Activated CD8-positive, alpha-beta memory T cell treated with anti-CD3 and anti-CD28 coated beads, Interleukin-2, amount 50 U/mL, for 24 hours (primary cell): ENCODE measurements around the gene SLC7A11.
A peak's percentile ranks its signal among the peaks of the same experiment; 100 is the strongest.

ENCODE experiments used
- DNase-seq: peaks from one replicate; pipeline ENCODE4 v3.0.0-alpha.2; 2020; ENCODE audit errors: extremely low read depth

SLC7A11 gene

DNA sequence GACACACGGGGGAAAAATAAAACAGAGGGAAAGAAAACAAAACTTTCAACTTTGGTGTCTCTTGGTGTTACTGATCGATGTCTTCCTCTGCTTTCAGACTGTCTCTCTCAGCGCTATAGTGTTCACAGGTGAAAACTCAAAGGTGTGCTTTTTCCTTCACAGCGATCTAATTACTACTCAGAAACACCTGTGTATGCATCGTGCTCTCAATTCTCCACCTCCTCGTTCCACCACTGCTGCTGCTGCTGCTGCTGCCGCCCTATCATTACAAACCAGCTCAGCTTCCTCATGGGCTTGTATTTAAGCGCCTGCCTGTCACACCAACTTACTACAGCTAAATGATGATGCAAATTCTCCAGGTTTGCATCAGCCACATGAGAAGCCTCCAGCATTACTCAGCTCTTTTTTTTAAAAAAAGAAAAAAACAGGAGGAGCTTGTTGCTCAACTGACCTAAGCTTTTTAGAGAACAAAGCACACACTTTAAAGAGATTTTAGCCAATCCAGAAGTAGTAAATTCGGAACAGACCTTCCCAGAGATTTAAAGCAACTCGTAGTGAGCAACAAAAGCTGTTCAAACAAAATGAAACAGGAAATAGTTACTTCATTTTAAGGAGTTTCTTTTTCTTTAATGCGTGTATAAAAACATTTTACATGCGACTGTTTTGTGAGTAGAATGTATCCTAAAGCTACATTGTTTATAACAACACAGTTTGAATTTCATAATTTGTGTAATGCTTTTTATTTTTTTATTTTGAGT, at the start of gene SLC7A11:
Gene SLC7A11, minus strand, starts transcription at position 274 of the 758 bp plus-strand sequence. CDS start 280 bp downstream, outside the sequence.
- DNase-seq, result peak; percentile 6

DNA sequence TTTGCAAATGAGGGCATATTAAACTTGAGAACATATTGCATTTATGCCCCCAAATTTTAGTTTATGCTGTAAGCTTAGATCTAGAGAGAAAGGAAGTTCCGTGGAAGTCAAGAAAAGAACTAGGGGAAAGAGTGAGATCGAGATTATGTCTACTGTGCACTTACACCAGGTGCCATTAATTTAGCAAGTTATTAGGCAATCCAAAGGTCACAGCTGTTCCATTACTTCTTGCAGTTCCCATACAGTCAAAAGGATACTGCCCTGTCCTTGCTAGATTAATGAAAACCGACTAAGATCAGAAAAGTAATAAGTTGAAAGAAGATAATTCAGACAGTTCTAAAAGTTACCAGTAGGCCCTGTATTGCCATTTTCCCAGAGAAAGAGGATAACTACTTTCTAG, 49.3 kb upstream of the SLC7A11 start:
- DNase-seq, result no peak

DNA sequence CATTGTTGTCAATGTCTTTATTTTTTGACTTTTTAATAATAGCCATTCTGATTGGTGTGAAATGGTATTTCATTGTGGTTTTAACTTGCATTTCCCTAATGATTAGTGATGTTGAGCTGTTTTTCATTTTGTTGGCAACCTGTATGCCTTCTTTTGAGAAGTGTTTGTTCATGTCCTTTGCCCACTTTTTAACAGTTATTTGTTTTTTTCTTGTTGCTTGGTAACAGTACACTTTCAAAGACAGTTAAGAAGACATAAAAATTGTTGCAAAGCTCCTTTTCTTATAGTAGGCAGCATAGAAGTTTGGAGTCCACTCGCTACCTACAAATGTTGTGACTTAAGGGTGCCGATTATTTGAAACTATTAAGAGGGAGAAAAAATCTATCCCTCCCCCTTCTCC, 48.7 kb upstream of the SLC7A11 start:
- DNase-seq, result no peak

DNA sequence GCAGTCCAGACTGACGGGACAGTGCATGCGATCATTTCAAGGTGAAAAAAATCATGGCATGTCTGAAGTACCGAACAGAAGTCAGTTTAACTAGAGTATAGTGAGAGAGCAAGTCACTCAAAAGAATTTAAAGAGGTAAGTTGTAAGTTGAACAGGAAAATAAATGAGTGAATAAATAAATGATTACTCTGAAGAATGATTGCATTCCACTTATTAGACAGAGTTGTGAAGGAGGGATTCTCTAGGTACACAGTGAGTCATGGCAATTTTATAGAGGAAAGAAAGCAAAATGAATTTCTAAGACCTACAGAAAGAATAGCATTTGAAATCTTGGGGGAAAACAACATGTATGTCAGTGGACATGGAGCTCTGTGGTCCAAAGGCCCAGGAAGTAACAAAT, 37.1 kb upstream of the SLC7A11 start:
- no peak for DNase-seq

DNA sequence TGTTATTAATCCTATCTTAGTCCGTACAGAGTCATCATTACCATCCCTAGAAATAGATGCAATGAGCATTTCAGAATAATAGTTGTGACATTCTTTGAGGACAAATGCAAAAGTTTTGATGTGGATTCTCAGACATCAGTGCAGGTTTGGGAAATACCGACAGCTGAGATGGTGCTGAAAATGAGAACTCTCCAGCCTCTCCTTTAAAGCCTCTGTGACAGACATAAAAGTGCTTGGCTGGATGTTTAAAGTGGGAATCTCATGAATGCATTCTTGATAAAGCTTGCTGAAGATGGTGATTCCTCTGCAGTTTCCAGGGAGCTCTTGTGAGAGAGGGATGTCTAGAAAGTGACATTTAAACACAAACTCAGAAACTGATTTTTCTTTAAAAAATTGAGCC, 35.0 kb upstream of the SLC7A11 start:
- DNase-seq, result no peak

DNA sequence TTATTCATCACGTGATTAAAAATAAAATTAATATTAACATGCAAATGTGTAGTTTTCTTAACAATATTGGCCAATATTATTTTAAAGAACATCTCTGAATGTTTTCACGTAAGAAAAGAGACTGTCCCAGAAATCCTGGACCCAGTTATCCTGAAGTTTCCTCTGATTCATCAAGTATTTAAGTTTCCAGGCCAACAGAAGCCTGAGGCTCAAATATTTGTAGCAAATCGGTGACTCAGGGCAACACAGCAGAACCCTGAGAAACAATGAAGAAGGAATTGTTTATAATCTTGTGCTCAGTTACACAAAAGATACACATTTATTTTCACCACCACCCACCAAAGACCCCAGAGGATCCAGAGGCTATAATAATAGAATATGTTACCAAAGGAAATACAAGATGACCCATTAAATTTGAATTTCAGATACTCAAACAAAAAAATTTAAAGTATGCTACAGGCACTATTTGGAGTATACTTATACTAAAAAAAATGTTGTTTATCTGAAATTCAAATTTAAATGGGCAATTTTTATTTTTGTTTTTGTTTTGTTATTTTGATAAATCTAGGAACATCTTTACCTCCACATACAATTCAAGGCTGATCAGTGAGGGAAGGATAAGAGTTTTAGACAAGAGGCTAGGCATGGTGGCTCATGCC, 33.9 kb upstream of the SLC7A11 start:
- DNase-seq, result no peak

DNA sequence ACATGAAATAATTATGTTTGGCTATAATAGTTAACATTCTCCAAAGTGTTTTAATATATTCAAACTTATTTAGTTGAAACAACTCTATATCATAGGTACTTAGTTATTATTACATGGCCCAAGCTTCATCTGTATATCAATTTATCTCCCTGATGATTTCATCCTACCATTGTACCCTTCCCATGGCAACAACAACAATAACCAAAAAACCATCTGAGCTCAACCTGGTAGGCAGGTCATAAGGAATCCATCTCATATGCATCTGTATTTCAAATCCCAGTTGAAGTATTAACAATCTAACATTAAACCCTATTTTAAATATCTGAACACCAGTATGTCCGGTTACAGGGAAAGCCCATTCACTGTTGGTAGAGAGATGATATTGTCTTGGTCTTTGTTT, 33.1 kb upstream of the SLC7A11 start:
- DNase-seq, result no peak

DNA sequence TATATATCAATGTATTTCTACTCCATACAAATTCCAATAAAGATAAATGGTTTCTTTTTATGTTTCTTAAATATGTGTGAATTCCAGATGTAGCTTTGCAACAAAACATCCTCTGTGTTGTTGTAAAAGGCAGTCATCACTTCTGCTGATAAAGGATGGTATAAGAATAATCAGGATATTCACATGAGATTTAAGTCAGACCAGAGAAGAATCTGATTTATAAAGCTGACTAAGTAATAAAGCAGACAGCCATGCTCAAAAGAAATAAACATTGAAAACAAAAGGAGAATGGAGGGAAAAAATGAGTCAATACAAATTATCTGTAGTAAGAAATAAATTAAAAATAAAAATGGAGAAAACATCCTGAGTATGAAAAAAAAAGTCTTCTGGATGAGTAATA, 27.0 kb upstream of the SLC7A11 start:
- no peak for DNase-seq

DNA sequence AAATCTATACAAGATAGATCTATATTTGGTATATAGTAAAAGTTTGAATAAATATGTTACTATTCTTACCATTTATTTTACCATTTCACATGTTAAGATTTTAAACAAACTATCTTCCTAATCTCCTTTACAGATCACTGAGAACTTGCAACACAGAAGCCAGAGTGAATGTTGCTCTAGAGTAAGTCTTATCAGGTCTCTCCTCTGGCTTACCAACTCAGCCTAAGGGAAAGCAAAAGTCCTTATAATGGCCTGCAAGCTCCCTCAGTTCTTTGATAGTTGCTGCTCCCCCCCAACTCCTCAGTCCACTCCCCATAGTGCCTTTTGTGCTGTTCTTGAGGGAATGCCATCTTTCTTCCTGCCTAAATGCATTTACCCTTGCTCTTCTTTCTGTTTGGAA, 25.7 kb upstream of the SLC7A11 start:
- DNase-seq, result no peak

DNA sequence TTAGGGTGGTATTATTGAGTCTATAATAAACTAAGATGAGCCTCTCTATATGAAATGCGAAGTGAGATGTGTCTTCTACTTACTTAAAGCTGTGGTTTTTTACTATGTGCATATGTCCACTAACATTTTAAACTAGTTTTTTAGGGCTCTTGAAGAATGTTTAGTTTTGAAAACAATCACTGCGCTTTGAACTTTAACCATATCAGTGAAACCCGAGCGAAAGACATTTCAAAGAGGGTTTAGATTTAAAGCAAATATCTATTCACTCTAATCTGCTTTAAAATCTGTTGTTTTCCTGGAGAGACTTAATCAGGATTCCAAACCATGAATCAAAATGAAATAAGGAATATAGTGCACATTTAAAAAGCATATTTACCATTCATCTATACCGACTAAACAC, 24.8 kb upstream of the SLC7A11 start:
- no peak for DNase-seq

DNA sequence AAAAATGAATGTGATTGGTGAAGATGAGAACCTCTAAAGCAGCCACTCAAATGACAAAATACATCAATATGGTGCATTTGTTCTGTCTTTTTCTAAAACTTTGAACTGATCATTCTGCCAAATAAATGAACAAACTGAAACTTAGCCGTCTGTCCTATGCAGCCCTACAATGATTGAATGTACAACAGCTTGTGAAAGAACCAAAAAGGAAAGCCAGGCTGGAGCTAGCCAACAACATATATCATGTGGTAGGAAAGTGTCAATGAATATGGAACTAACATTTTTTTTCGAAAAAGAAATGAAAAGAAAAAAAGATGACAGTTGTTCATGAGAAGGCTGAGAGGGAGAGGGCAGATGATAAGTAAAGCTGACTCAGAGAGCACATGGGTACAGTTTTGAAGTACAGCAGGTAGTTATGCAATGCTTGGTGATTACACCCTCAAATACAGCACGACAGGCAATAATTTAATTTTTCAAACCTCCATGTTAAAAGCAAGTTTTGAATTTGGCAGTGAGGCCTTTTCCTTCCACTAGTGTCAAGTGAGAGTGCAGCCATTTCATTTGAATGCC, 21.2 kb upstream of the SLC7A11 start:
- no peak for DNase-seq

DNA sequence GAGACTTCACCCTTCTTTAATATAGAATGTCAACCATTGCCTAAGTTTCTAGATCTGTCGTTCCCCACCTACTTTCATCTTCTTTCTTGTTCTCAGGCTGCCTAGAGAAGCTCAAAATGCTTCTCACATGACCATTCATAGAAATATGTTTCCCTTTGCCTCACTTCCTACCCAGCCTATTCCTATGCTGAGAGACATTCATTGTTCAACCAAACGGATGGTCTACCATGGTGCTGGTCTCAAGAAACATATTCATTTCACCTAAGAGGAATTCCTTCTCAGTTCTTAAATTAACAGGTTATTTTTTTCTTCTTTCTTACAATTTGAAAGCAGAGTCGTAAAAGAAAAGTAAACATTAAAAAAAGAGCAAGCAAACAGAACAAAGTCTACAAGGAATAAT, 20.3 kb upstream of the SLC7A11 start:
- DNase-seq, result no peak

DNA sequence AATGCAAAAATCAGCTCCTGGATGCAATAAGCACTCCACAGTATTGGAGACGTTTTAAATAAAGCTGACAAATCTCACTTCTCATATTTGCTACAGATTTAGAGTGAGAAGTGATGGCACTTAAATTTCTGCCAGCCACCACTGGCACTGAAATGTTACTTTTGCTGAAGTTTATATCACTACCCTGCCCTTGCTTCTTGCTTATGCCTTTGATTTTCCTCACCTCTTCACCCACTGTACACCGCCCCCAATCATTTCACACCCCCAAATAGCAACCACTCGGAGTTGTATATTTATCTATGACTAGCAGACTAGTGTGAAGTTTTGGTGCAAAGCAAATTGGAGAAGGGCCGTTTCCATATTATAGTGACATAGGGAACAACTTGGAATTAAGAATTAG, 19.9 kb upstream of the SLC7A11 start:
- no peak for DNase-seq

DNA sequence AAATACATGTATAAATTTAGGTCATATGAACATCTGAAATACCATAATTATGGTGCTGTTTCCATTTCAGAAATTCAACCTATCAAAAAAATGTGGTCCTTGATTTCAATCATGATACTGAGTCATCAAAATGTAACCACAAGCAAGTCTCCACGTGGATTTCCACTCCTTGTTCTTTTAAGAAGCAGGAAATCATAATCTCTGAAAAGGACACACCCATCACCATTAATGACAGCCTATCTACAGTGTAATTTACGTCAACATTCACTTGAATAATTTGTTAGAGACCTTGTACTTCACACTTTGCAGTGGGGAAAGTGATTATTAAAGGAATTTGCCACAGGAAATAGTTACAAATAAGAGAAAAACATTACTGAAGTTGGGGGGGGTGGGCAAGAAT, 17.7 kb upstream of the SLC7A11 start:
- no peak for DNase-seq

DNA sequence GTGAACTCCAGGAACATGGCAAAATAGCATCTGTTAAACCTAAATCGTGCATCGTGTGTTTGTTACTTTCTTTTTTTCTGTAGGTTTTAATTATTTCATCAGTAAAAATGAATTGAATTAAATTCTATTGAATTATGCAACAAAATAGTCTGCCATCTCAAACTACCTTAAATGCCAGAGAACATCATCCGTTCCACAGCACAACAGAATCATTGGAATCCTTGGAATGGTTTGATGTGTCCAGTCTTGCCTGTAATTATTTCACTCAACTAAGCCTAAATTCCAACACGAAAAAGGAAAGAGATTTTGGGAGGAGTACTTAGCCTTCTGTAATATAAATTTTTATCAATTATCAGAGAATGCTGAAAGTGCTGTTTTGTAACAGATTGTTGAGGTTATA, 17.1 kb upstream of the SLC7A11 start:
- DNase-seq, result no peak

DNA sequence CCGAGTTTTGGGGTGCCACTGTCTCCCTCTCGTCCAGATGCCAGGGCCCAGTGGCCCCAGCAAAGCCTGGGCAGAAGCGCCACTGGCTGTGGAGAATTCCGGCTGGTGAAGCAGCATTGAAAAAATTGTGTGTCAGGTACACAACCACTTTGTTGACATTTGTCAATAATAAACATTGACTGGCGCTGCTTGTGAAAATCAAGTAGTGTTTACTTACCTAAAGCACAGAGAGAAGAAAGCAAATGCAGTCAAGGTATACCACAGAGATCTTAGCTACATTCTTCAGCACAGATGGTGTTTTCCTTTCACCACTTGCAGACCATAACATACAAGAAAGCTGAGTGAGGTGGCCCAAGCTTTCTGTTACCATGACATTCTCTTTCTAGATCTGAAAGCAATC, 14.5 kb upstream of the SLC7A11 start:
- no peak for DNase-seq

DNA sequence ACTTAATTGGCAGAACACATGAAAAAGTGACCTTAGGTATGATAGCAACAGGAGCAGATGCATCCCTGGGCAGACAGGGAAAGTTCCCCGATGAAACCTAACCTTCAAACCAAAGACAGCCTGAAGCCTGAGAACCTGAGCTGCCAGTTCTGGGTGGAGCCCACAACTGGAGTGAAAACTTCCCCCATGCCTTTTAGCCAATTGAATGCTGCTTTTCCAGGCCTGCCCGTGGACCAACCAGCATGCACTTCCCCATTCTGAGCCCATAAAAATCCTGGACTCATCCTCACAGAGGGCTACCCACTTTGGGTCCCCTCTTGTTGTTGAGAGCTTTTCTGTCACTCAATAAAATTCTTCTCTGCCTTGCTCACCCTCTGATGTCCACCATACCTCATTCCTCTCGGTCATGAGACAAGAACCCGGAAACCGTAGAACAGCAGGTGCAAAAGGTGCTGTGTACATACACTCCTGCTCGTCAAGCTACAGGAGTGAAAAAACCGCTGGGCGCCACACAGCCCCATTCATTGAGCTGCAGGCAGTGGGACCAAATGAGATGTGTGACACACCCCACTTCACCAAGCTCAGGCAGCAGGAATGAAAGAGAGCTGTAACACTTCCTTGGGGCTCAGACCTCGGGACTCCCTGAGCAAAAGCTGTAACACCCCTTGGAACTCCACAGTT, 13.9 kb upstream of the SLC7A11 start:
- DNase-seq, result no peak

DNA sequence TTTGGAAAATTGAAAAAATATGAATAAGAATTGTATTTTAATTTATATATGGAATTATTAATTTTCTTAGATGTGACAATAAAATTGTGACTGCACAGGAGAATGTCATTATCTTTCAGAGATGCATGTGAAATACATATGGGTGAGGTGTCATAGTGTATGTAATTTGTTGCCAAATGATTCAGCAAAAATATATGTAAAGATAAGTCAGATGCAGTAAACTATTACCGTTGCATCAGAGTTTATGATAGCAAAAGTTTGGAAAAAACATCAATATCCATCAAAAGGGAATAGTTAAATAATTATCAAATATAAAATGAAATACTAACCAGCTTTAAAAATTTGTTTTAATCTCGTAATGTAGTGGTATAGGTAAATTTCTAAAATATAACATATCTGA, 10.4 kb upstream of the SLC7A11 start:
- DNase-seq, result no peak

DNA sequence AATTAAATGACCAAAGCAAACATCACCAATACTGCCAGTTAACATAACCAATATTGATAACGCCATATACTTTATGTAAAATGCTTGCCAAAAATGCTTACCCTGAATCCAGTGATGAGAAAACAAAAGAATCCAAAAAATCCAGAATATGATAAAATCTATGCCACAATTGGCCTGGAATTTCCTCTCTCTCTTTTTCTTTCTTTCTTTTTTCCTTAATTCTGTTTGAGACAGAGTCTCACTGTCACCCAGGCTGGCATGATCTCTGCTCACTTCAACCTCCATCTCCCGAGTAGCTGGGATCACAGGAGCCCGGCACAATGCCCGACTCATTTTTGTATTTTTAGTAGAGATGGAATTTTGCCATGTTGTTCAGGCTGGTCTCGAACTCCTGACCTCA, 9.8 kb upstream of the SLC7A11 start:
- DNase-seq, result no peak

DNA sequence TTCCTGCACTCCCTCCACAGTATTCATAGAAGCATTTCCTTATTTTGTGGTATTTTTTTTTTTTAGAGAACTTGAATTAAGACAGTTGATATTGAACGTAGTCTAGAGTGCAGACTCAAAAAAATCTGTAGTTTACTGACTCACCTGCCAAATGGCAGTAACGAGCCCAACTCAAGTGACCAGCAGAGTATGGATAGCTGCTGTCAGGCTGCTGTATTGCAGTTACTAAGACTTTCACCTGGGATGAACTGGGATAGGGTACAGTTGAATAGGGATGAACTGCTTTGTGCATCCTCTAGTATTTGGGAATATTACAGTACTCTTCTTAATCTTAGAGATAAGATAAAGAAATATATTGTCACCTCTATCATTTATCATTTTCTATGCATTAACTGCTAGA, 7.0 kb upstream of the SLC7A11 start:
- DNase-seq, result no peak

DNA sequence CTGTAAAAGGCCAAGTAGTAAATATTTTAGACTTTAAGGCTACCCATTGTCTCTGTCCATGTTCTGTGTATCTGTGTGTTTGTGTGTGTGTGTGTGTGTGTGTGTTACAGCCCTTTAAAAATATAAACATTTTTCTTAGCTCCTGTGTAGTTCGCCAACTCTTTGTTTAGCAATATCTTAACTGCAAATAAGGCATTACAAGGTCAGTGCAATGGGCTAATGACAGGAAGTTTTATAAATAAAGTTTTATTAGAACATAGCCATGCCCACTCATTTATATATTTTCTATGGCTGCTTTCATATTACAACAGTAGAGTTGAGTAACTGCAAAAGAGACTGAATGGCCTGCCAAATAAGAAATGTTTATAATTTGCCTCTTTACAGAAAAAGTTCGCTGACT, 5.9 kb upstream of the SLC7A11 start:
- DNase-seq, result no peak

DNA sequence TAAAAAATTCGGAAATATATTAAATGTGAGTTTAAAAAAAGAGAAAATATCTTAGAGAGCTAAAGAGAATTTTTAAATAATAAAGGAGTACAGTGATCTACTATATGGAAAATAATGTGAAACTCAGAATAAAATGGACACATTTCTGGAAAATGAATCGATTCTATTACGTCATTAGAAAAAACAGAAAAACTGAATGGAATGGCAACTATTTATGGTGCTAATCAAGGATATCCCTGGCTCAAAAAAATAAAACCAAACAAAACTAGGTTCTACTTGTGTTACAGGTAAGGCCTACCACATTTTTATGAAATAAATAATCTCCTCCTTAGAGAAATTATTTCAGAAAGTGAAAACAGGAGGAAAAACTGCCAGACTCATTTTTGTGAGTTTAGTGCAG, 5.5 kb upstream of the SLC7A11 start:
- DNase-seq, result no peak

DNA sequence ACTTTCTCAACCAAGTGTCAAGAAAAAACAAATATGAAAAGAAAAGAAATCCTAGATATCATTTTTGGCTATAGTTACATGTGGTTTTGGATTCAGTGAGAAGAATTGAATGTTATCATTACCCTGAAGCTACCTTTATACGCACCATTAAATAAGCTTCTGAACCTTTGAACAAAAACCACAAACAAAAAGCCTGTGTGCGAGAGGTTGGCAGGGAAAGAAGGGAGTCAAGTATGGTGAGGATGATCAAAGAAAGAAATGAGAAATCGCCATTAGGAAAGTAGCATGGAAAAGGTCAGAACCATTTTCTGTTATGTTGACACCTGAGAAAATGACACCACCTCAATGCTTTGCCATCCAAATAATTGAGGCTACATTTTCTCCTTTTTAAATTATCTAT, 1.2 kb upstream of the SLC7A11 start:
- DNase-seq, result no peak
